ENCODE results near the gene AIF1L. TPM values are rescaled to one million over a fixed set of nuclear protein-coding genes. Genes with fewer than 3 reads are reported as not detected.
A peak's percentile ranks its signal among the peaks of the same experiment; 100 is the strongest.
"Not testable (repeated sequence)": the region's sequence is repeated elsewhere in the genome, so short reads cannot be mapped to it uniquely, and the experiment has no call there.

The AIF1L gene
- total RNA-seq, 2 experiments from 2014 or later, result 0.85 to 1.4 TPM

- Mint-ChIP-seq H3K27me3 (no peaks in the 10 kb centered on the region), H3K27ac (no peak overlapping the region), H3K36me3 (peaks cover 55% of the 10 kb centered on the region), H3K4me3 (no peak overlapping the region), H3K4me1 (ENCODE audit: low read depth) (no peaks in the 10 kb centered on the region), H3K9me3 (no peaks in the 10 kb centered on the region)
- DNase-seq, result no peak
- intact Hi-C loops (cut with micrococcal nuclease), result no loop called here
- ChIA-PET CTCF (interaction anchor here (1.6 kb wide), 1 partner anchor 84 kb away, joined by 4 read pairs; no protein-coding TSS in a partner anchor), POLR2A (no interaction called here)
These were observed 45.8 kb downstream of the AIF1L start for GRCh38 chr9:131142160-131142559.

GRCh38 chr9:131144201-131144600 is 47.9 kb downstream of the AIF1L start:
- ChIA-PET POLR2A (no interaction called here), CTCF (no interaction called here)
- intact Hi-C loops (cut with micrococcal nuclease), result no loop called here

GRCh38 chr9:131145245-131145644 is 48.9 kb downstream of the AIF1L start:
- intact Hi-C loops (cut with micrococcal nuclease), result no loop called here
- Mint-ChIP-seq H3K4me1 (ENCODE audit: low read depth) (no peaks in the 10 kb centered on the region), H3K27ac (no peak overlapping the region), H3K36me3 (peaks cover 60% of the 10 kb centered on the region), H3K4me3 (no peak overlapping the region), H3K9me3 (no peaks in the 10 kb centered on the region), H3K27me3 (no peaks in the 10 kb centered on the region)
- CTCF ChIA-PET, result interaction anchor here (1.1 kb wide), 1 partner anchor 192 kb away, joined by 4 read pairs; no protein-coding TSS in a partner anchor
- DNase-seq, result no peak
- POLR2A ChIA-PET, result no interaction called here

More at GRCh38 chr9:131144201-131144600, 47.9 kb downstream of the AIF1L start:
- Mint-ChIP-seq H3K36me3 (peaks cover 57% of the 10 kb centered on the region), H3K4me1 (ENCODE audit: low read depth) (no peaks in the 10 kb centered on the region), H3K4me3 (no peak overlapping the region), H3K27ac (no peak overlapping the region), H3K9me3 (no peaks in the 10 kb centered on the region), H3K27me3 (no peaks in the 10 kb centered on the region)
- no peak for DNase-seq

GRCh38 chr9:131146186-131146585 is 49.9 kb downstream of the AIF1L start:
- no peak overlapping the region for H3K27ac Mint-ChIP-seq
- no peaks in the 10 kb centered on the region for H3K9me3 Mint-ChIP-seq
- no peak for DNase-seq
- intact Hi-C loops (cut with micrococcal nuclease), result no loop called here
- POLR2A ChIA-PET, result no interaction called here
- H3K4me1 Mint-ChIP-seq (ENCODE audit: low read depth), result no peaks in the 10 kb centered on the region
- no peak overlapping the region for H3K4me3 Mint-ChIP-seq
- no peaks in the 10 kb centered on the region for H3K27me3 Mint-ChIP-seq
- H3K36me3 Mint-ChIP-seq, result peaks cover 55% of the 10 kb centered on the region
- CTCF ChIA-PET, result interaction anchor here (0.7 to 1.1 kb wide), 2 partner anchors 191 to 1122 kb away, joined by 3 to 4 read pairs; no protein-coding TSS in a partner anchor

- ChIA-PET CTCF (interaction anchor here (1.1 to 1.4 kb wide), 2 partner anchors 188 to 201 kb away, joined by 3 read pairs; no protein-coding TSS in a partner anchor), POLR2A (no interaction called here)
- no peak for DNase-seq
- Mint-ChIP-seq H3K27ac (no peak overlapping the region), H3K27me3 (no peaks in the 10 kb centered on the region), H3K9me3 (no peaks in the 10 kb centered on the region), H3K4me3 (no peak overlapping the region), H3K36me3 (peaks cover 59% of the 10 kb centered on the region), H3K4me1 (ENCODE audit: low read depth) (no peaks in the 10 kb centered on the region)
- intact Hi-C loops (cut with micrococcal nuclease), result no loop called here
These were observed 51.9 kb downstream of the AIF1L start for GRCh38 chr9:131148276-131148675.

- intact Hi-C loops (cut with micrococcal nuclease), result no loop called here
- Mint-ChIP-seq H3K4me1 (ENCODE audit: low read depth) (no peaks in the 10 kb centered on the region), H3K27ac (no peak overlapping the region), H3K9me3 (no peaks in the 10 kb centered on the region), H3K4me3 (no peak overlapping the region), H3K27me3 (no peaks in the 10 kb centered on the region), H3K36me3 (peaks cover 61% of the 10 kb centered on the region)
- DNase-seq, result no peak
- ChIA-PET CTCF (interaction anchor here (1.1 to 1.4 kb wide), 2 partner anchors 187 to 200 kb away, joined by 3 read pairs; no protein-coding TSS in a partner anchor), POLR2A (no interaction called here)
These were observed 52.8 kb downstream of the AIF1L start for GRCh38 chr9:131148966-131149687.

- Mint-ChIP-seq H3K9me3 (no peaks in the 10 kb centered on the region), H3K27me3 (no peaks in the 10 kb centered on the region), H3K36me3 (peaks cover 59% of the 10 kb centered on the region), H3K27ac (no peak overlapping the region), H3K4me1 (ENCODE audit: low read depth) (no peaks in the 10 kb centered on the region), H3K4me3 (no peak overlapping the region)
- DNase-seq, result no peak
- intact Hi-C loops (cut with micrococcal nuclease), result no loop called here
- CTCF ChIA-PET, result interaction anchor here (1.4 kb wide), 1 partner anchor 187 kb away, joined by 3 read pairs; no protein-coding TSS in a partner anchor
- POLR2A ChIA-PET, result no interaction called here
These were observed 53.3 kb downstream of the AIF1L start for GRCh38 chr9:131149688-131150053.

GRCh38 chr9:131153595-131153994 is 57.3 kb downstream of the AIF1L start:
- H3K27ac Mint-ChIP-seq, result no peak overlapping the region
- H3K36me3 Mint-ChIP-seq, result peaks cover 55% of the 10 kb centered on the region
- H3K9me3 Mint-ChIP-seq, result no peaks in the 10 kb centered on the region
- no peak overlapping the region for H3K4me3 Mint-ChIP-seq
- H3K4me1 Mint-ChIP-seq (ENCODE audit: low read depth), result peaks cover 5% of the 10 kb centered on the region
- CTCF ChIA-PET, result interaction anchor here (1.7 to 2.4 kb wide), 2 partner anchors 24 to 183 kb away, joined by 7 to 11 read pairs; no protein-coding TSS in a partner anchor
- POLR2A ChIA-PET, result no interaction called here
- no peaks in the 10 kb centered on the region for H3K27me3 Mint-ChIP-seq
- DNase-seq, result no peak
- intact Hi-C loops (cut with micrococcal nuclease), result no loop called here

- peaks cover 47% of the 10 kb centered on the region for H3K36me3 Mint-ChIP-seq
- H3K9me3 Mint-ChIP-seq; H3K27ac Mint-ChIP-seq; POLR2A ChIA-PET; H3K4me1 Mint-ChIP-seq (ENCODE audit: low read depth); intact Hi-C loops (cut with micrococcal nuclease); CTCF ChIA-PET; DNase-seq; H3K4me3 Mint-ChIP-seq; H3K27me3 Mint-ChIP-seq: not testable (repeated sequence)
These were observed 62.3 kb downstream of the AIF1L start for GRCh38 chr9:131158673-131159072.

- DNase-seq, result no peak
- ChIA-PET POLR2A (no interaction called here), CTCF (interaction anchor here (0.9 kb wide), 1 partner anchor 176 kb away, joined by 3 read pairs; no protein-coding TSS in a partner anchor)
- H3K4me1 Mint-ChIP-seq (ENCODE audit: low read depth), result peaks cover 2% of the 10 kb centered on the region
- no peak overlapping the region for H3K27ac Mint-ChIP-seq
- H3K9me3 Mint-ChIP-seq, result no peaks in the 10 kb centered on the region
- no peak overlapping the region for H3K4me3 Mint-ChIP-seq
- peaks cover 42% of the 10 kb centered on the region for H3K36me3 Mint-ChIP-seq
- intact Hi-C loops (cut with micrococcal nuclease), result no loop called here
- no peaks in the 10 kb centered on the region for H3K27me3 Mint-ChIP-seq
These were observed 64.2 kb downstream of the AIF1L start for GRCh38 chr9:131160416-131161112.

GRCh38 chr9:131161585-131161984 is 65.3 kb downstream of the AIF1L start:
- H3K27ac Mint-ChIP-seq, result no peak overlapping the region
- H3K36me3 Mint-ChIP-seq, result peaks cover 38% of the 10 kb centered on the region
- ChIA-PET POLR2A (no interaction called here), CTCF (interaction anchor here (1.6 kb wide), 1 partner anchor 175 kb away, joined by 6 read pairs; no protein-coding TSS in a partner anchor)
- intact Hi-C loops (cut with micrococcal nuclease), result no loop called here
- H3K4me1 Mint-ChIP-seq (ENCODE audit: low read depth), result no peaks in the 10 kb centered on the region
- H3K9me3 Mint-ChIP-seq, result no peaks in the 10 kb centered on the region
- no peak overlapping the region for H3K4me3 Mint-ChIP-seq
- no peak for DNase-seq
- no peaks in the 10 kb centered on the region for H3K27me3 Mint-ChIP-seq

- H3K9me3 Mint-ChIP-seq, result no peaks in the 10 kb centered on the region
- intact Hi-C loops (cut with micrococcal nuclease), result no loop called here
- no peak for DNase-seq
- ChIA-PET POLR2A (no interaction called here), CTCF (interaction anchor here (1.6 kb wide), 1 partner anchor 174 kb away, joined by 6 read pairs; no protein-coding TSS in a partner anchor)
- no peaks in the 10 kb centered on the region for H3K4me1 Mint-ChIP-seq (ENCODE audit: low read depth)
- peaks cover 39% of the 10 kb centered on the region for H3K36me3 Mint-ChIP-seq
- no peaks in the 10 kb centered on the region for H3K27me3 Mint-ChIP-seq
- H3K4me3 Mint-ChIP-seq, result no peak overlapping the region
- H3K27ac Mint-ChIP-seq, result peak overlapping the region; percentile 40
These were observed 66.6 kb downstream of the AIF1L start for GRCh38 chr9:131162886-131163285.
